ENCODE data around the gene YBEY. TPM values are rescaled to one million over a fixed set of nuclear protein-coding genes. Genes with fewer than 3 reads are reported as not detected.

The YBEY gene
- total RNA-seq, 4 donors from 2014 or later: 8.1 to 17.2 (median 10.6) TPM

DNA sequence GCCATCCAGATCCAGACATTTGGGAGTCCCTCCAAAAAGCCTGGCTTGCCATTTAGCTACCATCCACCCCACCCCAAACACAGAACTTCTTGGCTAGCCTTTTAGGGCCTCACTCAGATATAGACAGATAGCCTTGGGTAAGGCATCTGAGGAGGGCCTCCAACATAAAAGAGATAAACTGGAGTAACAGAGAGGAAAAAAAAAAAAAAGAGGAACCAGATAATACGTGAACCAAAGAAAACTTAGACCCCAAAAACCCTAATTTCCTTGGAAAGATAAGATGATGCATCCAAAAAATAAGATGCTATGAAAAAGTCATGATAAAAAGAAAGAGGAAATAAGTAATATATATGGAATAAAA is 37.7 kb upstream of the YBEY start:
- intact Hi-C loops (cut with DNase I): no loop called here
- no peaks in the 10 kb centered on the region for H3K27me3 ChIP-seq
- no peak overlapping the region for H3K27ac ChIP-seq (replicated peaks in 1 of 4)
- TF ChIP-seq POLR2A (IDR thresholded peaks at IDR 0.05; ENCODE audit: low read depth): no peak
- TF ChIP-seq, protein P1, sequence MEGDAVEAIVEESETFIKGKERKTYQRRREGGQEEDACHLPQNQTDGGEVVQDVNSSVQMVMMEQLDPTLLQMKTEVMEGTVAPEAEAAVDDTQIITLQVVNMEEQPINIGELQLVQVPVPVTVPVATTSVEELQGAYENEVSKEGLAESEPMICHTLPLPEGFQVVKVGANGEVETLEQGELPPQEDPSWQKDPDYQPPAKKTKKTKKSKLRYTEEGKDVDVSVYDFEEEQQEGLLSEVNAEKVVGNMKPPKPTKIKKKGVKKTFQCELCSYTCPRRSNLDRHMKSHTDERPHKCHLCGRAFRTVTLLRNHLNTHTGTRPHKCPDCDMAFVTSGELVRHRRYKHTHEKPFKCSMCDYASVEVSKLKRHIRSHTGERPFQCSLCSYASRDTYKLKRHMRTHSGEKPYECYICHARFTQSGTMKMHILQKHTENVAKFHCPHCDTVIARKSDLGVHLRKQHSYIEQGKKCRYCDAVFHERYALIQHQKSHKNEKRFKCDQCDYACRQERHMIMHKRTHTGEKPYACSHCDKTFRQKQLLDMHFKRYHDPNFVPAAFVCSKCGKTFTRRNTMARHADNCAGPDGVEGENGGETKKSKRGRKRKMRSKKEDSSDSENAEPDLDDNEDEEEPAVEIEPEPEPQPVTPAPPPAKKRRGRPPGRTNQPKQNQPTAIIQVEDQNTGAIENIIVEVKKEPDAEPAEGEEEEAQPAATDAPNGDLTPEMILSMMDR (IDR thresholded peaks at IDR 0.05): no peak
- TF ChIP-seq POLR2AphosphoS5 (IDR thresholded peaks at IDR 0.05): no peak
- no peak for TF ChIP-seq EP300 (IDR thresholded peaks at IDR 0.05)
- peaks cover 77 to 100% (median 96%) of the 10 kb centered on the region in 4 donors for H3K36me3 ChIP-seq
- H3K4me1 ChIP-seq: no peaks in the 10 kb centered on the region
- H3K9me3 ChIP-seq: no peaks in the 10 kb centered on the region
- DNase-seq (ENCODE audit: extremely low spot score): no peak
- 82% methylated on average over 1 of the region's 1 CpG for WGBS
- H3K4me3 ChIP-seq: no peak overlapping the region

DNA sequence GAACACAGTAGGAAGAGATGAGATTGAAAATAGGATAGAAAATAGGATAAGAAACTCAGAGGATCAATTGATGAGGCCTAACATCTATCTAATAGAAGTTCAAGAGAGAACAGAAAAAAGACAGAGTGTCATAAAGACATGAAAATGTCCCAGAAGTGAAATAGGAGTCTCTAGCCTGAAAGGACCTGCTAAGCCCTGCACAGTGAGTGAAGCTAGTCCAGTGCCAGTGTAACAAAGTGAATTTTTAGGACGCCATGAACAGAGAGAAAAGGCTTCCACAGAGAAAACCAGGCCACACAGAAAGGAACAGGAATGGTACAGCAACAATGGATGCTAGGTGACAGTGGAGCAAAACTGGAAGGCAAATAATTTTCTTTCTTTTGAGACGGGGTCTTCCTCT is 37.3 kb upstream of the YBEY start:
- Histone ChIP-seq H3K36me3 (peaks cover 77 to 100% (median 96%) of the 10 kb centered on the region in 4 donors), H3K27me3 (no peaks in the 10 kb centered on the region), H3K4me3 (no peak overlapping the region), H3K9me3 (no peaks in the 10 kb centered on the region), H3K4me1 (no peaks in the 10 kb centered on the region), H3K27ac (replicated peaks in 1 of 4) (no peak overlapping the region)
- intact Hi-C loops (cut with DNase I): no loop called here
- TF ChIP-seq POLR2AphosphoS5 (IDR thresholded peaks at IDR 0.05): no peak
- TF ChIP-seq, protein P1 (IDR thresholded peaks at IDR 0.05): no peak
- TF ChIP-seq POLR2A (IDR thresholded peaks at IDR 0.05; ENCODE audit: low read depth): no peak
- no peak for TF ChIP-seq EP300 (IDR thresholded peaks at IDR 0.05)
- DNase-seq (ENCODE audit: extremely low spot score): no peak
- WGBS: 91% methylated on average over 2 of the region's 2 CpGs

DNA sequence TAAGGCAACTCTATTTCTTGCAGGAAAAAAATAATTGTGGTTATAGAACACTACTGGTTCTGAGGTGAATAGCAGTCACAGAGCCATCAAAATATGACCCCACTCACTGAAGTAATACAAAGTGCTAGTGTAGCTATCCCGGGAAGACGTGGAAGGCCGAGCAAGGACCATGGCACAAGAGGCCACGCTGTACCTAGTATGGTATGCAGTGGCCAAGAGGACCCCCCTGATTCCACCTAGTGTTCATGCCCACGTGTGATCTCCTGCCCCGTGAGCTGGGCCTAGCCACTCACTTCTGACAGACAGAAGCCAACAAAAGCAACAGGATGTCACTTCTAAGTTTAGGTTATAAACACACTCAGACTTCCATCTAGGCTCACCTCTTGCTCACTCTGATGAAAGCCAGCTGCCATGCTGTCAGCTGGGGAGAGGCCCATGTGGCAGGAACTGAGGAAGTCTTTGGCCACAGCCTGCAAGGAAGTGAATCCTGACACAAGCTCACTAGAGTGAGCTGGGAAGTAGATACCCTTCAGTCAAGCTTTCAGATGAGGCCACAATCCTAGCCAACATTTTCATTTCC is 35.9 kb upstream of the YBEY start:
- intact Hi-C loops (cut with DNase I): no loop called here
- H3K36me3 ChIP-seq: peaks cover 76 to 100% (median 96%) of the 10 kb centered on the region in 4 donors
- WGBS: 68% methylated on average over 6 of the region's 6 CpGs

DNA sequence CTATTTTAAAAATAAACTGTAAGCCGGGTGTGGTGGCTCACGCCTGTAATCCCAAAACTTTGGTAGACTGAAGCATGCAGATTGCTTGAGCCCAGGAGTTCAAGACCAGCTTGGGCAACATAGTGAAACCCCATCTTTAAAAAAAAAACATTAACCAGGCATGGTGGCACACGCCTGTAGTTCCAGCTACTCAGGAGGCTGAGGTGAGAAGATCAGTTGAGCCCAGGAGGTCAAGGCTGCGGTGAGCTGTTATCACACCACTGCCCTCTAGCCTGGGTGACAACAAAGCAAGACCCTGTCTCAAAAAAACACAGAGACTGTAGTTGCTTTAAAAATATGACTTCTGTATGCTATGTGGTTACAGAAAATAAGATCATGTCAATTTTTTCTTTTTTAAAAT is 33.3 kb upstream of the YBEY start:
- Histone ChIP-seq H3K4me3 (no peak overlapping the region), H3K4me1 (peaks cover 0 to 4% (median 0%) of the 10 kb centered on the region in 4 donors), H3K9me3 (no peaks in the 10 kb centered on the region), H3K36me3 (peaks cover 80 to 100% (median 96%) of the 10 kb centered on the region in 4 donors), H3K27ac (replicated peaks in 1 of 4) (no peak overlapping the region), H3K27me3 (no peaks in the 10 kb centered on the region)
- WGBS: 94% methylated on average over 4 of the region's 4 CpGs
- DNase-seq (ENCODE audit: extremely low spot score): no peak
- intact Hi-C loops (cut with DNase I): no loop called here
- no peak for TF ChIP-seq POLR2AphosphoS5 (IDR thresholded peaks at IDR 0.05)
- TF ChIP-seq, protein P1 (IDR thresholded peaks at IDR 0.05): no peak
- no peak for TF ChIP-seq POLR2A (IDR thresholded peaks at IDR 0.05; ENCODE audit: low read depth)
- no peak for TF ChIP-seq EP300 (IDR thresholded peaks at IDR 0.05)

More for the DNA sequence above, 35.9 kb upstream of the YBEY start:
- H3K4me1 ChIP-seq: no peaks in the 10 kb centered on the region
- H3K9me3 ChIP-seq: no peaks in the 10 kb centered on the region
- no peaks in the 10 kb centered on the region for H3K27me3 ChIP-seq
- no peak overlapping the region for H3K4me3 ChIP-seq
- DNase-seq (ENCODE audit: extremely low spot score): no peak
- TF ChIP-seq EP300 (IDR thresholded peaks at IDR 0.05) (no peak), POLR2A (IDR thresholded peaks at IDR 0.05; ENCODE audit: low read depth) (no peak), POLR2AphosphoS5 (IDR thresholded peaks at IDR 0.05) (no peak)
- TF ChIP-seq, protein P1 (IDR thresholded peaks at IDR 0.05): no peak
- H3K27ac ChIP-seq (replicated peaks in 1 of 4): no peak overlapping the region

Data from esophagus muscularis mucosa (tissue), 4 donors.